ENCODE measurements around the gene FURIN. TPM values are rescaled to one million over a fixed set of nuclear protein-coding genes. Genes with fewer than 3 reads are reported as not detected.

The FURIN gene
- total RNA-seq, 1 experiment from 2014 or later = 35.1 TPM

- peaks cover 2% of the 10 kb centered on the region for H3K79me1 ChIP-seq (ENCODE audit: insufficient read depth, low read depth, low read length, poor library complexity, severe bottlenecking)
- H3K4me1 Mint-ChIP-seq = peaks cover 60 to 61% of the 10 kb centered on the region in 2 experiments
- H4K8ac ChIP-seq (replicated peaks; ENCODE audit: insufficient read length, low read depth, low read length) = no peak overlapping the region
- H3K23ac ChIP-seq (ENCODE audit: insufficient read length, low read depth, low read length) = no peak overlapping the region
- no peaks in the 10 kb centered on the region for H4K20me1 ChIP-seq (ENCODE audit: control insufficient read depth, insufficient read depth, insufficient read length)
- no peak overlapping the region for H2AK5ac ChIP-seq (ENCODE audit: insufficient read length, low read length)
- H3K4me1 ChIP-seq (ENCODE audit: insufficient read depth, low read length) = peaks cover 6% of the 10 kb centered on the region; the same call in 1 of the 2 replicates
- WGBS (ENCODE audit: extremely low coverage, insufficient read length, low lambda C conversion rate) = no CpG with 5 or more reads among the region's 19 CpGs
- TF ChIP-seq CTCF (conservative IDR thresholded peaks at IDR 0.05) = no peak
- H3K4me3 Mint-ChIP-seq = peak overlapping the region; percentile 71 to 87
- H3K9me3 Mint-ChIP-seq = peaks cover 0 to 2% of the 10 kb centered on the region in 2 experiments; a peak in 2 of 5 replicates
- H3K23me2 ChIP-seq (ENCODE audit: insufficient read length, low read depth, low read length, poor library complexity, severe bottlenecking) = peaks cover 8% of the 10 kb centered on the region
- no peak overlapping the region for H2AFZ ChIP-seq (ENCODE audit: low read length)
- no peaks in the 10 kb centered on the region for H3K27me3 ChIP-seq (ENCODE audit: insufficient read depth, low read length)
- H3K9me3 ChIP-seq (ENCODE audit: control insufficient read depth, low read depth, low read length) = no peaks in the 10 kb centered on the region
- no peak overlapping the region for H2BK5ac ChIP-seq (ENCODE audit: insufficient read length, low read length)
- peak overlapping the region; percentile 77; the same call in 1 of the 2 replicates for H3K14ac ChIP-seq (ENCODE audit: insufficient read depth, low read length)
- no peak overlapping the region for H2BK15ac ChIP-seq (ENCODE audit: low read depth, low read length)
- H4K91ac ChIP-seq (ENCODE audit: insufficient read length, low read depth, low read length) = no peak overlapping the region
- H2BK20ac ChIP-seq (ENCODE audit: low read depth, low read length, poor library complexity, severe bottlenecking) = no peak overlapping the region
- peak; percentile 52 for DNase-seq
- H3K9ac ChIP-seq (ENCODE audit: extremely low read depth, insufficient read length, low read length) = peak overlapping the region; percentile 50
- no peak overlapping the region for H3K27ac ChIP-seq (ENCODE audit: insufficient read length, low read depth, low read length)
- H3T11ph ChIP-seq (ENCODE audit: low read length) = no peak overlapping the region
- no peak overlapping the region for H3K4ac ChIP-seq (ENCODE audit: low read depth, low read length)
- H3K56ac ChIP-seq (ENCODE audit: insufficient read length, low read depth, low read length) = no peak overlapping the region
- no peak overlapping the region for H4K5ac ChIP-seq (ENCODE audit: insufficient read length, low read depth, low read length)
- no peaks in the 10 kb centered on the region for H3K27me3 Mint-ChIP-seq (ENCODE audit: low read depth)
- H3K4me2 ChIP-seq (ENCODE audit: insufficient read depth, insufficient read length, low read length) = peak overlapping the region; percentile 77
- H2BK12ac ChIP-seq (ENCODE audit: insufficient read length, low read depth, low read length) = no peak overlapping the region
- H3K18ac ChIP-seq (ENCODE audit: insufficient read length, low read depth, low read length) = no peak overlapping the region
- H3K79me2 ChIP-seq (ENCODE audit: insufficient read depth, low read length) = no peaks in the 10 kb centered on the region
- H3K36me3 Mint-ChIP-seq (ENCODE audit: insufficient read depth in 1 of 3, low read depth in 3 of 3) = no peaks in the 10 kb centered on the region; a peak in 1 of 7 replicates
- H2BK120ac ChIP-seq (ENCODE audit: low read depth, low read length, poor library complexity, severe bottlenecking) = no peak overlapping the region
- peak overlapping the region in 2 of 3 experiments; percentile 36 to 82; a peak in 4 of 7 replicates for H3K27ac Mint-ChIP-seq
Observed at GRCh38 chr15:90870354-90871138, 2.2 kb downstream of the FURIN start.
